PC-3 (cell line): Measurements from ENCODE around the gene ARMH2. TPM values are rescaled to one million over a fixed set of nuclear protein-coding genes. Genes with fewer than 3 reads are reported as not detected.
"Not testable (repeated sequence)": the region's sequence is repeated elsewhere in the genome, so short reads cannot be mapped to it uniquely, and the experiment has no call there.

Experiments used
- ATAC-seq: fragments of 200-7000 bp; cut with Tn5 transposase; 2 replicates; pipeline ENCODE4 v1.9.1; 2020; ENCODE audit warnings: mild to moderate bottlenecking, moderate library complexity
- BruUV-seq: library from RNA; stranded (reverse); fragments of 400-500 nt; replicated peaks from 2 replicates; lab custom pipeline; 2021; lab: Mats Ljungman, UMichigan
- CTCF ChIA-PET: fragments of 300-600 bp; sonication (Branson Sonifier 250); formaldehyde crosslinking; loops from one replicate; lab custom pipeline; 2022; ENCODE audit warnings: antibody characterized with exemption; lab: Charles Lee
- POLR2A ChIA-PET: fragments of 300-600 bp; sonication (Branson Sonifier 250); formaldehyde crosslinking; loops from one replicate; lab custom pipeline; 2022; ENCODE audit warnings: antibody characterized with exemption; ENCODE audit not compliant: unreplicated experiment; lab: Charles Lee
- DNase-seq: peaks from one replicate; pipeline ENCODE4 v3.0.0-alpha.2; 2015
- H2AFZ ChIP-seq: fragments of 300-600 bp; sonication (generic); 2 replicates; pipeline ENCODE4 v1.6.0; 2016; ENCODE audit warnings: antibody characterized with exemption, low read length
- H3F3A ChIP-seq: fragments of 300-600 bp; sonication (generic); one replicate; pipeline ENCODE4 v1.6.0; 2017; ENCODE audit warnings: antibody characterized with exemption, low read length, control low read depth, mild to moderate bottlenecking; ENCODE audit not compliant: unreplicated experiment
- H3K27ac ChIP-seq: fragments of 300-600 bp; sonication (generic); 2 replicates; pipeline ENCODE4 v1.5.1; 2016; ENCODE audit warnings: mild to moderate bottlenecking, low read length
- H3K27me3 ChIP-seq: fragments of 300-600 bp; sonication (generic); 2 replicates; pipeline ENCODE4 v1.6.1; 2016; ENCODE audit warnings: low read length, mixed read lengths
- H3K36me3 ChIP-seq: fragments of 300-600 bp; sonication (generic); 2 replicates; pipeline ENCODE4 v1.6.1; 2016; ENCODE audit warnings: low read depth, mixed run types, low read length, mixed read lengths
- H3K4me1 ChIP-seq: fragments of 300-600 bp; sonication (generic); 2 replicates; pipeline ENCODE4 v1.5.1; 2016; ENCODE audit warnings: low read length; ENCODE audit not compliant: insufficient read depth
- H3K4me2 ChIP-seq: fragments of 300-600 bp; sonication (generic); 2 replicates; pipeline ENCODE4 v1.6.0; 2016; ENCODE audit warnings: low read length
- H3K4me3 ChIP-seq: fragments of 300-600 bp; sonication (generic); 2 replicates; pipeline ENCODE4 v1.5.1; 2016; ENCODE audit warnings: mild to moderate bottlenecking, low read length, mixed read lengths
- H3K79me2 ChIP-seq: fragments of 300-600 bp; sonication (generic); 2 replicates; pipeline ENCODE4 v1.6.1; 2017; ENCODE audit warnings: low read length, mixed read lengths
- H3K9ac ChIP-seq: fragments of 300-600 bp; sonication (generic); 2 replicates; pipeline ENCODE4 v1.6.0; 2016; ENCODE audit warnings: mild to moderate bottlenecking, low read length
- H3K9me2 ChIP-seq: fragments of 300-600 bp; sonication (generic); replicated peaks from 2 replicates; pipeline ENCODE4 v1.6.1; 2016; ENCODE audit warnings: mixed run types, low read length, mixed read lengths
- H3K9me3 ChIP-seq: fragments of 300-600 bp; sonication (generic); 2 replicates; pipeline ENCODE4 v1.6.1; 2016; ENCODE audit warnings: low read length, mixed read lengths
- H4K20me1 ChIP-seq: fragments of 300-600 bp; sonication (generic); 2 replicates; pipeline ENCODE4 v1.6.1; 2016; ENCODE audit warnings: low read length, mixed read lengths
- CTCF ChIP-seq: fragments of 300-600 bp; sonication (generic); conservative IDR thresholded peaks from 2 replicates; pipeline ENCODE4 v1.5.1; 2017; ENCODE audit warnings: antibody characterized with exemption, low read depth, mild to moderate bottlenecking, low read length
- EZH2 ChIP-seq: fragments of 300-600 bp; sonication (generic); IDR thresholded peaks from one replicate; pipeline ENCODE4 v1.6.1; 2017; ENCODE audit warnings: antibody characterized with exemption, mild to moderate bottlenecking, low read length; ENCODE audit not compliant: unreplicated experiment
- EZH2phosphoT487 ChIP-seq: fragments of 300-600 bp; sonication (generic); IDR thresholded peaks from 2 replicates; pipeline ENCODE4 v1.6.1; 2018; ENCODE audit warnings: mild to moderate bottlenecking, antibody characterized with exemption, low read length, borderline replicate concordance
- intact Hi-C: fragments of 100-400 bp; cut with micrococcal nuclease; formaldehyde crosslinking; loops from 2 replicates; pipeline ENCODE4 v1.9.0; 2023
- total RNA-seq: library from RNA; depleted of rRNA; stranded (reverse); fragments of >200 nt; gene quantifications from 2 replicates; pipeline ENCODE4 v1.2.3, GENCODE V29; 2014

The ARMH2 gene
- total RNA-seq, 1 experiment from 2014 or later = not detected

- no peak for TF ChIP-seq CTCF
- no peak for TF ChIP-seq EZH2
- TF ChIP-seq EZH2phosphoT487 = no peak
- H3K36me3 ChIP-seq = no peaks in the 10 kb centered on the region
- H3K27ac ChIP-seq = no peak overlapping the region
- ChIA-PET CTCF (no interaction called here), POLR2A (no interaction called here)
- intact Hi-C loops = no loop called here
- H2AFZ ChIP-seq = no peak overlapping the region
- H3F3A ChIP-seq = no peaks in the 10 kb centered on the region
- no TSS peak for BruUV-seq
- ATAC-seq (no peak), DNase-seq (no peak)
- H3K79me2 ChIP-seq = no peaks in the 10 kb centered on the region
- no peaks in the 10 kb centered on the region for H3K9me2 ChIP-seq
- H3K9ac ChIP-seq = no peak overlapping the region
- H3K27me3 ChIP-seq = no peaks in the 10 kb centered on the region
- no peak overlapping the region for H3K4me2 ChIP-seq
- peaks cover 5% of the 10 kb centered on the region; the same call in 1 of the 2 replicates for H3K9me3 ChIP-seq
- H3K4me3 ChIP-seq = no peak overlapping the region
- H3K4me1 ChIP-seq = no peaks in the 10 kb centered on the region
- no peaks in the 10 kb centered on the region for H4K20me1 ChIP-seq
These were observed 43.4 kb downstream of the ARMH2 start for GRCh38 chr6:24755279-24755678.

GRCh38 chr6:24754378-24754777 is 44.3 kb downstream of the ARMH2 start:
- H3K4me3 ChIP-seq, intact Hi-C loops, H3K9ac ChIP-seq, H3K36me3 ChIP-seq, H2AFZ ChIP-seq, H3K4me2 ChIP-seq, H3K27ac ChIP-seq, H3K4me1 ChIP-seq, ATAC-seq, H3K79me2 ChIP-seq, DNase-seq, POLR2A ChIA-PET, H3K9me3 ChIP-seq, CTCF ChIA-PET, H3K9me2 ChIP-seq, H3K27me3 ChIP-seq, BruUV-seq, H3F3A ChIP-seq, H4K20me1 ChIP-seq: not testable (repeated sequence)

GRCh38 chr6:24753545-24753944 is 45.2 kb downstream of the ARMH2 start:
- no TSS peak for BruUV-seq
- no peak for TF ChIP-seq EZH2phosphoT487
- TF ChIP-seq EZH2 = no peak
- TF ChIP-seq CTCF = no peak
- intact Hi-C loops = no loop called here
- ATAC-seq = no peak
- Histone ChIP-seq H3F3A (no peaks in the 10 kb centered on the region), H3K9me2 (no peaks in the 10 kb centered on the region), H3K27me3 (no peaks in the 10 kb centered on the region), H4K20me1 (no peaks in the 10 kb centered on the region), H2AFZ (no peak overlapping the region), H3K9me3 (peaks cover 5% of the 10 kb centered on the region; the same call in 1 of the 2 replicates), H3K4me3 (no peak overlapping the region), H3K4me2 (no peak overlapping the region), H3K27ac (no peak overlapping the region), H3K4me1 (no peaks in the 10 kb centered on the region), H3K36me3 (no peaks in the 10 kb centered on the region), H3K79me2 (no peaks in the 10 kb centered on the region), H3K9ac (no peak overlapping the region)
- POLR2A ChIA-PET = no interaction called here
- CTCF ChIA-PET = interaction anchor here (0.6 kb wide), 1 partner anchor 173 kb away, joined by 3 read pairs; no protein-coding TSS in a partner anchor
- DNase-seq = no peak
